Testis (tissue), 3 donors: Measurements from ENCODE around the gene SMTNL2. TPM values are rescaled to one million over a fixed set of nuclear protein-coding genes. Genes with fewer than 3 reads are reported as not detected.

Experiments used
- DNase-seq: peaks from one replicate; pipeline ENCODE4 v3.0.0-alpha.2; 2019
- H3K27ac ChIP-seq, 2 donors: fragments of 200-600 bp; sonication (generic); one replicate each; pipeline ENCODE4 v1.5.1; 2019
- H3K27me3 ChIP-seq: fragments of 200-600 bp; sonication (generic); one replicate; pipeline ENCODE4 v1.5.1; 2019
- H3K36me3 ChIP-seq: fragments of 200-600 bp; sonication (generic); one replicate; pipeline ENCODE4 v1.5.1; 2017; ENCODE audit warnings: low read depth; ENCODE audit errors: missing control alignments
- H3K4me1 ChIP-seq: fragments of 200-600 bp; sonication (generic); one replicate; pipeline ENCODE4 v1.5.1; 2019
- H3K4me3 ChIP-seq, 2 donors: fragments of 200-600 bp; sonication (generic); one replicate each; pipeline ENCODE4 v1.5.1; 2017 to 2019
- H3K9me3 ChIP-seq: fragments of 200-600 bp; sonication (generic); one replicate; pipeline ENCODE4 v1.5.1; 2017
- CTCF ChIP-seq, 3 experiments: fragments of 450-650 bp in 2 of 3; fragments of 200-600 bp in 1 of 3; sonication (generic) in 1 of 3; IDR thresholded peaks; one replicate each; pipeline ENCODE4 v1.5.1; 2016 to 2019; ENCODE audit warnings: antibody characterized with exemption in 3 of 3, mild to moderate bottlenecking in 2 of 3, moderate library complexity in 1 of 3
- POLR2A ChIP-seq: fragments of 450-650 bp; IDR thresholded peaks from one replicate; pipeline ENCODE4 v1.6.1; 2017; ENCODE audit warnings: antibody characterized with exemption, mild to moderate bottlenecking, moderate library complexity
- whole genome bisulfite sequencing, 2 donors: methylation state at CpG; one replicate each; pipeline ENCODE4 v1.1.5; 2018; 5-methylcytosine and 5-hydroxymethylcytosine counted together
- intact Hi-C: fragments of 100-400 bp; cut with DNase I; formaldehyde crosslinking; loops from one replicate; pipeline ENCODE4 v1.15.1; 2023; ENCODE audit warnings: low total_unique reads
- polyA plus RNA-seq: library from polyadenylated mRNA; stranded (reverse); fragments of 350-450 nt; fragmentation: Illumina TruSeq; extraction: RNeasy Lipid Tissue Mini Kit (QIAGEN cat#74804); gene quantifications from one replicate; pipeline ENCODE4 v1.2.3, GENCODE V29; 2014; ENCODE audit warnings: low read depth, low replicate concordance; ENCODE audit not compliant: insufficient read depth
- total RNA-seq, 2 donors: library from RNA; depleted of rRNA; stranded (reverse); fragments of >200 nt; gene quantifications; one replicate each; pipeline ENCODE4 v1.2.3, GENCODE V29; 2016

The SMTNL2 gene
- total and polyA plus RNA-seq, 3 donors from 2014 or later = 2.6 to 6.9 (median 4.3) TPM

GRCh38 chr17:4607261-4607741 lies 23.0 kb downstream of the SMTNL2 start:
- Histone ChIP-seq H3K4me1 (peaks cover 47% of the 10 kb centered on the region), H3K27ac (peak overlapping the region; percentile 71 to 86), H3K27me3 (no peaks in the 10 kb centered on the region), H3K36me3 (no peaks in the 10 kb centered on the region), H3K4me3 (no peak overlapping the region), H3K9me3 (no peaks in the 10 kb centered on the region)
- TF ChIP-seq CTCF (IDR thresholded peaks at IDR 0.05) (no peak), POLR2A (no peak)
- peak; percentile 77 for DNase-seq
- intact Hi-C loops = no loop called here
- WGBS, 2 donors = 54 to 61% methylated on average over 17 to 25 of the region's 25 CpGs

- H3K9me3 ChIP-seq = no peaks in the 10 kb centered on the region
- H3K4me3 ChIP-seq = no peak overlapping the region
- DNase-seq = peak; percentile 94
- H3K4me1 ChIP-seq = peaks cover 47% of the 10 kb centered on the region
- H3K27ac ChIP-seq = peak overlapping the region; percentile 71 to 86
- H3K36me3 ChIP-seq = no peaks in the 10 kb centered on the region
- H3K27me3 ChIP-seq = no peaks in the 10 kb centered on the region
- TF ChIP-seq CTCF (IDR thresholded peaks at IDR 0.05) (no peak), POLR2A (no peak)
- WGBS, 2 donors = 20 to 27% methylated on average over 9 of the region's 9 CpGs
- intact Hi-C loops = no loop called here
Measured at GRCh38 chr17:4607773-4608187, 23.5 kb downstream of the SMTNL2 start.

GRCh38 chr17:4609761-4610160 lies 25.4 kb downstream of the SMTNL2 start:
- DNase-seq = no peak
- Histone ChIP-seq H3K9me3 (no peaks in the 10 kb centered on the region), H3K4me3 (no peak overlapping the region), H3K36me3 (no peaks in the 10 kb centered on the region), H3K27ac (no peak overlapping the region), H3K4me1 (peaks cover 39% of the 10 kb centered on the region), H3K27me3 (no peaks in the 10 kb centered on the region)
- TF ChIP-seq POLR2A (no peak), CTCF (IDR thresholded peaks at IDR 0.05) (no peak)
- 83 to 89% methylated on average over 7 of the region's 7 CpGs for WGBS, 2 donors
- intact Hi-C loops = no loop called here

DNA sequence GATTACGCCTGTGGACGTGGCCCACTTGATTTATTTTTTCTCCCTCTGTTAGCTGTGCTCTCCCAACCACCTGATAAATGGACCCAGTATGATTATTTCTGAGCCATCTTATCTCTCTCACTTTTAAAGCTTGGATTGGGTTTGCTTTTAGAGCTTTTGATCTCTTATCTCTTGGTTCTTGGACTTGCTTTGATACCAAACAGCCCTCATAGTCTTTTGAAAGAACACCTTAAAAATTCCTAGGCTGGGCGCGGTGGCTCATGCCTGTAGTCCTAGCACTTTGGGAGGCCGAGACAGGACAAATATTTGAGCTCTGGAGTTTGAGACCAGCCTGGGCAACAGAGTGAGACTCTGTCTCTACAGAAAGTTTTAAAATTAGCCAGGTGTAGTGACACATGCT lies 25.8 kb downstream of the SMTNL2 start:
- intact Hi-C loops = no loop called here
- H3K9me3 ChIP-seq = no peaks in the 10 kb centered on the region
- 80 to 94% methylated on average over 5 of the region's 5 CpGs for WGBS, 2 donors
- DNase-seq = no peak
- TF ChIP-seq POLR2A = no peak
- no peak for TF ChIP-seq CTCF (IDR thresholded peaks at IDR 0.05)
- H3K36me3 ChIP-seq = no peaks in the 10 kb centered on the region
- no peak overlapping the region for H3K27ac ChIP-seq
- peaks cover 35% of the 10 kb centered on the region for H3K4me1 ChIP-seq
- H3K27me3 ChIP-seq = no peaks in the 10 kb centered on the region
- H3K4me3 ChIP-seq = no peak overlapping the region

DNA sequence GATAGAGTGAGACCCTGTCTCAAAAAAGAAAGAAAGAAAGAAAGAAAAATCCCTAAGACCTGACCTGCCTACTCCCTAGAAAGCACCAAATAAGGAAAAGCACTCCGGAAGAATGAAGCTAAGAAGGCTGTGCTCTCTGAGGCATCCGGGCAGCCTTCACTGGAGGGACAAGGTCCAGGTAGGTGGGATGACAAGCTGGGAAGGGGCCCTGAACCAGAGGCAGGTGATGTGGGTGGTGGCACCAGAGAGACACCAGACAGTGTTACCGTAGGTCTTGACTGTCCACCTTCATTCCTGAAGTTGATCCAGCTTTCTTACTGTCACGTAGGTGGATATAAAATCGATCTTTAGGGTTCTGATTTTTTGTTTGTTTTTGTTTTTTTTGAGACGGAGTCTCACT lies 26.3 kb downstream of the SMTNL2 start:
- Histone ChIP-seq H3K4me1 (peaks cover 30% of the 10 kb centered on the region), H3K27me3 (no peaks in the 10 kb centered on the region), H3K27ac (no peak overlapping the region), H3K9me3 (no peaks in the 10 kb centered on the region), H3K36me3 (no peaks in the 10 kb centered on the region), H3K4me3 (no peak overlapping the region)
- no peak for TF ChIP-seq POLR2A
- no peak for TF ChIP-seq CTCF (IDR thresholded peaks at IDR 0.05)
- 91% methylated on average over 6 of the region's 6 CpGs for WGBS, 2 donors
- DNase-seq = no peak
- intact Hi-C loops = no loop called here
